AG09309 (cell line): Measurements from ENCODE around the gene SLC12A7.
"Not testable (repeated sequence)": the region's sequence is repeated elsewhere in the genome, so short reads cannot be mapped to it uniquely, and the experiment has no call there.

Experiments used
- DNase-seq: peaks from one replicate; pipeline ENCODE4 v3.0.0-alpha.2; 2010; ENCODE audit warnings: low read depth
- H3K4me3 ChIP-seq: 2 replicates; pipeline ENCODE4 v1.5.1; 2011; ENCODE audit warnings: mild to moderate bottlenecking, low read depth, low read length, moderate library complexity; ENCODE audit not compliant: control insufficient read depth
- CTCF ChIP-seq: IDR thresholded peaks from 2 replicates; pipeline ENCODE4 v1.5.1; 2011; ENCODE audit warnings: mild to moderate bottlenecking, low read depth, low read length, inconsistent platforms; ENCODE audit not compliant: insufficient read depth, control insufficient read depth; ENCODE audit errors: missing control alignments

Gene SLC12A7

GRCh38 chr5:1100664-1101574 is 10.9 kb downstream of the SLC12A7 start:
- no peak overlapping the region for H3K4me3 ChIP-seq
- DNase-seq: no peak
- TF ChIP-seq CTCF: no peak

DNA sequence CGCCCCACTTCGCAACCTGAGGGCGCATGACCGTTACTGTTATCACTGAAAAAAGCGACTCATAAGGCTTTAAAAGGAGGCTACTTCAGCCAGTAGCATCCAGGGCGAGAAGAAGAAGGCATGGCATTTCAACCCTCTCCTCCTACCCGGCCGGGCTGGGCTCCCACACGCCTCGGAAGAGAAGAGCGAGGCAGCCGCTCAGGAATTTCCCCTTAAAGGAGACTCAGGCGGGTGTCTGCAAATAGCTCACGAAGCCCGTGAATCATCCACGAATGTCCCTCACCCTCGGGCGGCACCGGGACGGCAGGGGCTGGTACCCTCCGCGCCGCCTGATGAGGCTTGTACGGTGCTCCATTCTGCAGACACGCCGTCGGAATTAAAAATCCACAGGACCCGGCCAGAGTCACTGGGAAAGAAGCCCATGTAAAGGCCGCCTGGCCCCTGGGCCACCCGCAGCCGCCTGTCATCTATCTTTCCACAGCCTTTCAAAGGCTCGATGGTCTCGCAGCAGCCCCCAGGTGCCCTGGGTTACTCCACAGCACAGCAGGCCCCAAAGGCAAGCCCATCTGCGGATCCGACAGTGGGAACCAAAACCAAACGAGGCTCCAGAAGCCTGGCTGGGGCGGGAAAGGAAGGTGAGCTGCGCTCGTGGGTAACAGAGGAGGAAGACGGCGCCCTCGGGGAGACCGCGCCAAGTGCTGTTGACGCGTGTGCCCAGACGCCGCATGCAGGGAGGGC is 11.8 kb downstream of the SLC12A7 start:
- no peak for DNase-seq
- H3K4me3 ChIP-seq: no peak overlapping the region
- no peak for TF ChIP-seq CTCF

DNA sequence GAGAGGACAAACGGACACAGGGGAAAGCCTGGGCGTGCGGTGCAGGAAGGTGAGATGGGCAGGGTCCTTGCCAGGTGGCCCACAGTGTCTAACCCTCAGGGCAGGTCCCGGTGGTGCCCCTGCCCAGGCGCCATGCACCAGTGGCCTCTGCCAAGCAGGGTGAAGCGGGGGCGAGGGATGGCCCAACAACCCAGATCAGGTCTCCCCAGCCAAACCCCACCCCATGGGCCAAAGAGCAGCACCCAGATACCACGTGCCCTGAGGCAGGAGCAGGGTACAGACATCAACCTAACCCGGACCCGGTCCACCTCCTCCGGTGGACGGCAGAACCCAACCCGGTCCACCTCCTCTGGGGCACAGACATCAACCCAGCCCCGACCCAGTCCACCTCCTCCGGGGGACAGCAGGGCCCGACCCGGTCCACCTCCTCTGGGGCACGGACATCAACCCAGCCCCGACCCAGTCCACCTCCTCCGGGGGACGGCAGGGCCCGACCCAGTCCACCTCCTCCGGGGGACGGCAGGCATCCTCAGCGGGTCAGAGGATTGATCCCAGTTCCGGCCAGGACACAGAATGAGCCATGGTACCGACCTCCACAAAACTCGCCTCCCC is 12.8 kb downstream of the SLC12A7 start:
- no peak for DNase-seq
- no peak overlapping the region for H3K4me3 ChIP-seq
- no peak for TF ChIP-seq CTCF

DNA sequence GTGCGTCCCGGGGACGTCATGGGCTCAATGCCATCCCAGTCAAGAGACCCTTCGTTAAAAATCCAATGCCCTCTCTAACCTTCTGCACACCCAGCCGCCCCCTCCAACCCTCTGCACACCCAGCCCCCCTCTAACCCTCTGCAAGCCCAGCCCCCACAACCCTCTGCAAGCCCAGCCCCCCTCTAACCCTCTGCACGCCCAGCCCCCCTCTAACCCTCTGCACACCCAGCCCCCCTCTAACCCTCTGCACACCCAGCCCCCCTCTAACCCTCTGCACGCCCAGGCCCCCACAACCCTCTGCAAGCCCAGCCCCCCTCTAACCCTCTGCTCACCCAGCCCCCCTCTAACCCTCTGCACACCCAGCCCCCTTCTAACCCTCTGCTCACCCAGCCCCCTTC is 13.9 kb downstream of the SLC12A7 start:
- not testable (repeated sequence) for DNase-seq, H3K4me3 ChIP-seq

DNA sequence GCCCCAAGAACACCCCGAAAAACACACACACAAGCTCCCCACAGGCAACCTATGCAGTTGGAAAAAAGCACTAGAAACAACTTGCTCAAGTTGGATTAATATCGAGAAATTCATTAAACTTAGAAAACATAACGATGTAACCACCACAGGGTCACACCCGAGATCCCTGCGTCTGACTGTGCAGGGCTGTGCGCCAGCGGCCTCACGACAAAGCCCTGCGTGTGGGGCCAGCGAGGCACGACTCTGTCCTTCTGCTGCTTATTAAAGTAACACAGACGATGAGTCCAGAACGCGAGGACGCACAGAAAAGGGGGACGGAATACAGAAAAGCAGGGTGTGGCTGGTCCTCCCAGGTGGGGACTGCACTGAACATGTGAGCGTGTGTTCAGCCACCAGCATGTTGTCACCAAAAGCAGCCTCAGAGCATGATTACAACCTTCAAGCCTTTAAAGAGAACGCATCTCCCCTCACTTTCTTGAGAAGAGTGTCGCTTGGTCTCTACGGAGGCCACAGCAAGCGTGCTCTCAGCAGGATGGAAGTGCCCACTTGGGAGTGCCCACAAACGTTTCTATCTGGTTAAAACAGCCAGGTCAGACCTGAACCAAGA is 14.4 kb downstream of the SLC12A7 start:
- DNase-seq: no peak
- no peak overlapping the region for H3K4me3 ChIP-seq
- TF ChIP-seq CTCF: no peak

- DNase-seq: no peak
- TF ChIP-seq CTCF: no peak
- H3K4me3 ChIP-seq: no peak overlapping the region
These were observed 15.0 kb downstream of the SLC12A7 start for GRCh38 chr5:1096838-1097237.

DNA sequence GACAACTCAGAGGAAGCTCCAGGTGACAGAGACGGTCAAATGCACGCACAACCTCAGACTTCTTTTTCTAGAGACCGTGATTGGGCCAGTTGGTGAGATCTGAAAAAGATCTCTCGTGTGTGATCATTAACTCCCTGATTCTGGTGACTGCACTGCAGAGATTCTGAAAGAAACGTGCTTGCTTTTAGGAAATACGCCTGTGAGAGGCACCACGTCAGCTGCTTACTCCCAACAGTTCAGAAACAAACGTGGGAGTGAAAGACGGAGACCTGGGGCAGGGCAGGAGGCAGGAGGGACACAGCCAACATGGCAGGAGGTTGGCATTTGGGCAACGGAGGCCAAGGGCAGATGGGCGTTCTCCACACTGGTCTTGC is 15.9 kb downstream of the SLC12A7 start:
- TF ChIP-seq CTCF: no peak
- no peak overlapping the region for H3K4me3 ChIP-seq
- DNase-seq: no peak
